Measurements from ENCODE around the gene EHD2. TPM values are rescaled to one million over a fixed set of nuclear protein-coding genes. Genes with fewer than 3 reads are reported as not detected.
"Not testable (repeated sequence)": the region's sequence is repeated elsewhere in the genome, so short reads cannot be mapped to it uniquely, and the experiment has no call there.

The EHD2 gene
- total RNA-seq, 1 donor from 2014 or later: 1.4 TPM

GRCh38 chr19:47707135-47707925 lies 5.9 kb upstream of the EHD2 start:
- Mint-ChIP-seq H3K27ac (no peak overlapping the region), H3K9me3 (no peaks in the 10 kb centered on the region), H3K4me3 (ENCODE audit: low read depth) (no peak overlapping the region), H3K4me1 (ENCODE audit: low read depth) (no peaks in the 10 kb centered on the region), H3K27me3 (ENCODE audit: low read depth) (peaks cover 5% of the 10 kb centered on the region), H3K36me3 (ENCODE audit: low read depth) (peaks cover 9% of the 10 kb centered on the region)
- DNase-seq (ENCODE audit: low spot score): peak; percentile 64
- intact Hi-C loops (cut with micrococcal nuclease): loop anchor here (1.0 to 10.0 kb wide), 2 partner anchors 271 to 413 kb away; no protein-coding TSS in a partner anchor

- Mint-ChIP-seq H3K9me3 (no peaks in the 10 kb centered on the region), H3K27ac (no peak overlapping the region), H3K4me3 (ENCODE audit: low read depth) (no peak overlapping the region), H3K36me3 (ENCODE audit: low read depth) (no peaks in the 10 kb centered on the region), H3K27me3 (ENCODE audit: low read depth) (peaks cover 23% of the 10 kb centered on the region), H3K4me1 (ENCODE audit: low read depth) (no peaks in the 10 kb centered on the region)
- DNase-seq (ENCODE audit: low spot score): no peak
- intact Hi-C loops (cut with micrococcal nuclease): loop anchor here (10.0 kb wide), 1 partner anchor 73 kb away; no protein-coding TSS in a partner anchor
Measured at GRCh38 chr19:47711652-47712242, 1.5 kb upstream of the EHD2 start.

DNA sequence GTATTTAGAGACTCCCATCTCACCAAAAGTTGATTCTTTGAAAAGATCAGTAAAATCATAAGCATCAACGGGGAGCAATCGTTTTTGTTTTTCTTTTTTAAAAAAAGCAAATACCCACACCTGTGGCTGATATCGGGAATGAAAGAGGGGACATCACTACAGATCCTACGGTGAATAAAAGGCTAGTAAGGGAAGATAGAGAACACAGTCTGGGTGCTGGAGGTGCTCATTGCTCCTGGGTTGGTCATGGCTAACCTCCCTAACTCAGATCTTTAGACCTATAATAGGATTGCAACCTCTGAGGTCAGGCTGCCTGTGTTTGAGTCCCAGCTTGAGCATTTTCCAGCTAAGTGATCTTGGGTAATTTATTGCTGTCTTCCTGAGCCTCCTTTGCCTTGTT lies 1.1 kb downstream of the EHD2 start:
- Mint-ChIP-seq H3K36me3 (ENCODE audit: low read depth) (no peaks in the 10 kb centered on the region), H3K4me1 (ENCODE audit: low read depth) (no peaks in the 10 kb centered on the region), H3K27ac (no peak overlapping the region), H3K9me3 (no peaks in the 10 kb centered on the region), H3K27me3 (ENCODE audit: low read depth) (peaks cover 23% of the 10 kb centered on the region), H3K4me3 (ENCODE audit: low read depth) (no peak overlapping the region)
- intact Hi-C loops (cut with micrococcal nuclease): loop anchor here (10.0 kb wide), 1 partner anchor 70 kb away; no protein-coding TSS in a partner anchor
- DNase-seq (ENCODE audit: low spot score): no peak

DNA sequence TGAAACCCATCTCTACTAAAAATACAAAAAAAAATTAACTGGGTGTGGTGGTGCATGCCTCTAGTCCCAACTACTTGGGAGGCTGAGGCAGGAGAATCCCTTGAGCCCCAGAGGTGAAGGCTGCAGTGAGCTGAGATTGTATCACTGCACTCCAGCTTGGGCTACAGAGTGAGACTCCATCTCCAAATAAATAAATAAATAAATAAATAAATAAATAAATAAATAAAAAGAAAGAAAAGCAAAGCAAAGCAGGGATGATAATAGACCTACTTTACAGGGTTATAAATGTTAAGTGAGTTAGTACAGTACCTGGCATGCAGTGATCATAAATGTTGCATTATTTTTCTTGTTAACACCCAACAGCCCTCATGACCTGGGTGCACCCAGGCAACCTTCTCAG lies 1.6 kb downstream of the EHD2 start:
- not testable (repeated sequence) for H3K36me3 Mint-ChIP-seq (ENCODE audit: low read depth); H3K4me3 Mint-ChIP-seq (ENCODE audit: low read depth); H3K27ac Mint-ChIP-seq; H3K9me3 Mint-ChIP-seq; H3K4me1 Mint-ChIP-seq (ENCODE audit: low read depth); DNase-seq (ENCODE audit: low spot score)
- H3K27me3 Mint-ChIP-seq (ENCODE audit: low read depth): peaks cover 23% of the 10 kb centered on the region
- intact Hi-C loops (cut with micrococcal nuclease): loop anchor here (10.0 kb wide), 1 partner anchor 70 kb away; no protein-coding TSS in a partner anchor

GRCh38 chr19:47716270-47716937 lies 3.2 kb downstream of the EHD2 start:
- Mint-ChIP-seq H3K27ac (no peak overlapping the region), H3K4me1 (ENCODE audit: low read depth) (no peaks in the 10 kb centered on the region), H3K4me3 (ENCODE audit: low read depth) (no peak overlapping the region), H3K27me3 (ENCODE audit: low read depth) (peaks cover 23% of the 10 kb centered on the region), H3K36me3 (ENCODE audit: low read depth) (no peaks in the 10 kb centered on the region), H3K9me3 (no peaks in the 10 kb centered on the region)
- intact Hi-C loops (cut with micrococcal nuclease): loop anchor here (10.0 kb wide), 1 partner anchor 68 kb away; no protein-coding TSS in a partner anchor
- no peak for DNase-seq (ENCODE audit: low spot score)

DNA sequence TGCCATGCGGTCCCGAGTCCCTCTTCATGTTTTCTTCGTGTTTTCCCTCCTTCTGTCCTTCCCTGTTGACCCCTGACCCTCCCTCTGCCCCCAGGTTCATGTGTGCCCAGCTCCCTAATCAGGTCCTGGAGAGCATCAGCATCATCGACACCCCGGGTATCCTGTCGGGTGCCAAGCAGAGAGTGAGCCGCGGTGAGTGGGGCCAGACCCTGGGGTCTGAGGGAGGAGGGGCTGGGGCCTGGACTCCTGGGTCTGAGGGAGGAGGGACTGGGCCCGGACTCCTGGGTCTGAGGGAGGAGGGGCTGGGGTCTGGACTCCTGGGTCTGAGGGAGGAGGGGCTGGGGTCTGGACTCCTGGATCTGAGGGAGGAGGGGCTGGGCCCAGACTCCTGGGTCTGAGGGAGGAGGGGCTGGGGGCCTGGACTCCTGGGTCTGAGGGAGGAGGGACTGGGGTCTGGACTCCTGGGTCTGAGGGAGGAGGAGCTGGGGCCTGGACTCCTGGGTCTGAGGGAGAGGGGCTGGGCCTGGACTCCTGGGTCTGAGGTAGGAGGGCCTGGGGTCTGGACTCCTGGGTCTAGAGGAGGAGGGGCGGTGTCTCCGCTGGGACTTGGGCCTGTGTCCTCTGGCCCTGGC lies 5.3 kb downstream of the EHD2 start:
- not testable (repeated sequence) for H3K9me3 Mint-ChIP-seq; H3K4me3 Mint-ChIP-seq (ENCODE audit: low read depth); H3K36me3 Mint-ChIP-seq (ENCODE audit: low read depth); DNase-seq (ENCODE audit: low spot score); H3K27ac Mint-ChIP-seq; H3K4me1 Mint-ChIP-seq (ENCODE audit: low read depth)
- H3K27me3 Mint-ChIP-seq (ENCODE audit: low read depth): peaks cover 14% of the 10 kb centered on the region
- intact Hi-C loops (cut with micrococcal nuclease): loop anchor here (10.0 kb wide), 1 partner anchor 66 kb away; no protein-coding TSS in a partner anchor

- H3K27ac Mint-ChIP-seq: no peak overlapping the region
- DNase-seq (ENCODE audit: low spot score): no peak
- no peaks in the 10 kb centered on the region for H3K9me3 Mint-ChIP-seq
- intact Hi-C loops (cut with micrococcal nuclease): loop anchor here (10.0 kb wide), 1 partner anchor 66 kb away; no protein-coding TSS in a partner anchor
- no peak overlapping the region for H3K4me3 Mint-ChIP-seq (ENCODE audit: low read depth)
- no peaks in the 10 kb centered on the region for H3K4me1 Mint-ChIP-seq (ENCODE audit: low read depth)
- H3K36me3 Mint-ChIP-seq (ENCODE audit: low read depth): no peaks in the 10 kb centered on the region
- H3K27me3 Mint-ChIP-seq (ENCODE audit: low read depth): peaks cover 7% of the 10 kb centered on the region
Measured at GRCh38 chr19:47719047-47719859, 6.0 kb downstream of the EHD2 start.

GRCh38 chr19:47720669-47721422 lies 7.6 kb downstream of the EHD2 start:
- Mint-ChIP-seq H3K4me3 (ENCODE audit: low read depth) (no peak overlapping the region), H3K4me1 (ENCODE audit: low read depth) (no peaks in the 10 kb centered on the region), H3K27ac (no peak overlapping the region), H3K36me3 (ENCODE audit: low read depth) (no peaks in the 10 kb centered on the region), H3K9me3 (no peaks in the 10 kb centered on the region), H3K27me3 (ENCODE audit: low read depth) (no peaks in the 10 kb centered on the region)
- DNase-seq (ENCODE audit: low spot score): no peak
- intact Hi-C loops (cut with micrococcal nuclease): no loop called here

- Mint-ChIP-seq H3K4me1 (ENCODE audit: low read depth) (peaks cover 3% of the 10 kb centered on the region), H3K36me3 (ENCODE audit: low read depth) (no peaks in the 10 kb centered on the region), H3K4me3 (ENCODE audit: low read depth) (no peak overlapping the region), H3K27ac (no peak overlapping the region), H3K27me3 (ENCODE audit: low read depth) (peaks cover 4% of the 10 kb centered on the region), H3K9me3 (no peaks in the 10 kb centered on the region)
- intact Hi-C loops (cut with micrococcal nuclease): no loop called here
- DNase-seq (ENCODE audit: low spot score): no peak
Measured at GRCh38 chr19:47723581-47723940, 10.3 kb downstream of the EHD2 start.

DNA sequence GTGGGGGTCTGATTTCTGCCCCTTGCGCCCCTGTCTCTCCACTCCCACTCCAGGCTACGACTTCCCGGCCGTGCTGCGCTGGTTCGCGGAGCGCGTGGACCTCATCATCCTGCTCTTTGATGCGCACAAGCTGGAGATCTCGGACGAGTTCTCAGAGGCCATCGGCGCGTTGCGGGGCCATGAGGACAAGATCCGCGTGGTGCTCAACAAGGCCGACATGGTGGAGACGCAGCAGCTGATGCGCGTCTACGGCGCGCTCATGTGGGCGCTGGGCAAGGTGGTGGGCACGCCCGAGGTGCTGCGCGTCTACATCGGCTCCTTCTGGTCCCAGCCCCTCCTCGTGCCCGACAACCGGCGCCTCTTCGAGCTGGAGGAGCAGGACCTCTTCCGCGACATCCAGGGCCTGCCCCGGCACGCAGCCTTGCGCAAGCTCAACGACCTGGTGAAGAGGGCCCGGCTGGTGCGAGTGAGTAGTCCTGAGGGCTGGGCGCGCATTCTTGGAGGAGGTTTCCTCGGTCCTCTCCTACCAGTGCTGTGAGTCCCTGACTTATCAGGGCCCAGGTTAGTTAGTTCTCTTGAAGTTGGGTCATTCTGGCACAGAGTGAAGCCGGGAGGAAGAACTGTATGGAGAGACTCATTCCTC lies 12.7 kb downstream of the EHD2 start:
- Mint-ChIP-seq H3K9me3 (no peaks in the 10 kb centered on the region), H3K36me3 (ENCODE audit: low read depth) (no peaks in the 10 kb centered on the region), H3K27ac (no peak overlapping the region), H3K4me3 (ENCODE audit: low read depth) (no peak overlapping the region), H3K27me3 (ENCODE audit: low read depth) (peaks cover 4% of the 10 kb centered on the region), H3K4me1 (ENCODE audit: low read depth) (peaks cover 14% of the 10 kb centered on the region)
- intact Hi-C loops (cut with micrococcal nuclease): no loop called here
- no peak for DNase-seq (ENCODE audit: low spot score)

- H3K9me3 Mint-ChIP-seq: no peaks in the 10 kb centered on the region
- intact Hi-C loops (cut with micrococcal nuclease): no loop called here
- no peaks in the 10 kb centered on the region for H3K36me3 Mint-ChIP-seq (ENCODE audit: low read depth)
- peaks cover 14% of the 10 kb centered on the region for H3K4me1 Mint-ChIP-seq (ENCODE audit: low read depth)
- DNase-seq (ENCODE audit: low spot score): no peak
- H3K27ac Mint-ChIP-seq: no peak overlapping the region
- no peak overlapping the region for H3K4me3 Mint-ChIP-seq (ENCODE audit: low read depth)
- peaks cover 4% of the 10 kb centered on the region for H3K27me3 Mint-ChIP-seq (ENCODE audit: low read depth)
Measured at GRCh38 chr19:47726467-47726866, 13.2 kb downstream of the EHD2 start.

Measured in activated T-helper 2 cell treated with anti-CD3 and anti-CD28 coated beads, Interferon-gamma antibody, Interleukin-2, Interleukin-4, amounts not matched to agents 10 μg/mL and 5 μg/mL and 100 μg/mL, durations not matched to agents 14 hours and 24 hours and 36 hours (primary cell).